Thoracic aorta (tissue), 2 donors: Measurements from ENCODE around the gene BCAS3. TPM values are rescaled to one million over a fixed set of nuclear protein-coding genes. Genes with fewer than 3 reads are reported as not detected.

Source experiments
- ATAC-seq: fragments of 150-250 bp; one replicate; pipeline ENCODE4 v1.8.0; 2017; ENCODE audit warnings: low read depth; ENCODE audit not compliant: insufficient number of reproducible peaks, low FRiP score
- DNase-seq: peaks from one replicate; pipeline ENCODE4 v3.0.0-alpha.2; 2020; ENCODE audit warnings: low spot score
- H3K27ac ChIP-seq, 2 donors: fragments of 200-600 bp; sonication (generic); 1 replicate in 1 of 2; 2 replicates in 1 of 2; pipeline ENCODE4 v1.5.1; 2016; ENCODE audit warnings: mild to moderate bottlenecking in 2 of 2, moderate library complexity in 2 of 2
- H3K27me3 ChIP-seq: fragments of 200-600 bp; sonication (generic); replicated peaks from 2 replicates; pipeline ENCODE4 v1.6.0; 2016; ENCODE audit warnings: mild to moderate bottlenecking; ENCODE audit not compliant: insufficient read depth
- H3K36me3 ChIP-seq: fragments of 200-600 bp; sonication (generic); one replicate; pipeline ENCODE4 v1.5.1; 2016
- H3K4me1 ChIP-seq, 2 donors: fragments of 200-600 bp; sonication (generic); 1 replicate in 1 of 2; 2 replicates in 1 of 2; pipeline versions ENCODE4 v1.5.1 to v1.6.0; 2016; ENCODE audit warnings: low read depth in 2 of 2, mild to moderate bottlenecking in 1 of 2; ENCODE audit not compliant: control insufficient read depth in 1 of 2
- H3K4me3 ChIP-seq: fragments of 200-600 bp; sonication (generic); 2 replicates; pipeline ENCODE4 v1.5.1; 2016; ENCODE audit warnings: mild to moderate bottlenecking
- H3K9me3 ChIP-seq: fragments of 200-600 bp; sonication (generic); 2 replicates; pipeline ENCODE4 v1.5.1; 2016
- total RNA-seq, 2 donors: library from RNA; depleted of rRNA; stranded (reverse); fragments of >200 nt; gene quantifications; one replicate each; pipeline versions ENCODE4 v1.1.0 to v1.2.3, GENCODE V29; 2016
- TF ChIP-seq, protein P1 (sequence below): fragments of 200-600 bp; sonication (generic); IDR thresholded peaks from one replicate; pipeline ENCODE4 v1.5.1; 2019; ENCODE audit warnings: antibody characterized with exemption

BCAS3 gene
- total RNA-seq, 2 donors from 2014 or later, result 35.1 to 69.3 TPM

GRCh38 chr17:60914078-60914477 lies 236.4 kb downstream of the BCAS3 start:
- Histone ChIP-seq H3K4me1 (no peaks in the 10 kb centered on the region), H3K4me3 (no peak overlapping the region), H3K27ac (no peak overlapping the region), H3K27me3 (no peaks in the 10 kb centered on the region), H3K36me3 (no peaks in the 10 kb centered on the region), H3K9me3 (peaks cover 9% of the 10 kb centered on the region)
- no peak for DNase-seq
- no peak for ATAC-seq
- TF ChIP-seq, protein P1, sequence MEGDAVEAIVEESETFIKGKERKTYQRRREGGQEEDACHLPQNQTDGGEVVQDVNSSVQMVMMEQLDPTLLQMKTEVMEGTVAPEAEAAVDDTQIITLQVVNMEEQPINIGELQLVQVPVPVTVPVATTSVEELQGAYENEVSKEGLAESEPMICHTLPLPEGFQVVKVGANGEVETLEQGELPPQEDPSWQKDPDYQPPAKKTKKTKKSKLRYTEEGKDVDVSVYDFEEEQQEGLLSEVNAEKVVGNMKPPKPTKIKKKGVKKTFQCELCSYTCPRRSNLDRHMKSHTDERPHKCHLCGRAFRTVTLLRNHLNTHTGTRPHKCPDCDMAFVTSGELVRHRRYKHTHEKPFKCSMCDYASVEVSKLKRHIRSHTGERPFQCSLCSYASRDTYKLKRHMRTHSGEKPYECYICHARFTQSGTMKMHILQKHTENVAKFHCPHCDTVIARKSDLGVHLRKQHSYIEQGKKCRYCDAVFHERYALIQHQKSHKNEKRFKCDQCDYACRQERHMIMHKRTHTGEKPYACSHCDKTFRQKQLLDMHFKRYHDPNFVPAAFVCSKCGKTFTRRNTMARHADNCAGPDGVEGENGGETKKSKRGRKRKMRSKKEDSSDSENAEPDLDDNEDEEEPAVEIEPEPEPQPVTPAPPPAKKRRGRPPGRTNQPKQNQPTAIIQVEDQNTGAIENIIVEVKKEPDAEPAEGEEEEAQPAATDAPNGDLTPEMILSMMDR, result no peak

- no peak for DNase-seq
- Histone ChIP-seq H3K27ac (no peak overlapping the region), H3K36me3 (no peaks in the 10 kb centered on the region), H3K4me1 (no peaks in the 10 kb centered on the region), H3K4me3 (no peak overlapping the region), H3K9me3 (peaks cover 9% of the 10 kb centered on the region), H3K27me3 (no peaks in the 10 kb centered on the region)
- no peak for ATAC-seq
- TF ChIP-seq, protein P1, result no peak
Measured at GRCh38 chr17:60916043-60916442, 238.4 kb downstream of the BCAS3 start.

GRCh38 chr17:60920107-60920506 lies 242.5 kb downstream of the BCAS3 start:
- no peaks in the 10 kb centered on the region for H3K36me3 ChIP-seq
- ATAC-seq (no peak), DNase-seq (no peak)
- TF ChIP-seq, protein P1, result no peak
- H3K27ac ChIP-seq, result no peak overlapping the region
- peaks cover 9% of the 10 kb centered on the region for H3K9me3 ChIP-seq
- no peaks in the 10 kb centered on the region for H3K27me3 ChIP-seq
- H3K4me3 ChIP-seq, result no peak overlapping the region
- no peaks in the 10 kb centered on the region for H3K4me1 ChIP-seq

GRCh38 chr17:60923000-60923399 lies 245.3 kb downstream of the BCAS3 start:
- Histone ChIP-seq H3K9me3 (no peaks in the 10 kb centered on the region), H3K4me1 (no peaks in the 10 kb centered on the region), H3K4me3 (no peak overlapping the region), H3K27me3 (no peaks in the 10 kb centered on the region), H3K36me3 (no peaks in the 10 kb centered on the region), H3K27ac (no peak overlapping the region)
- ATAC-seq, result no peak
- no peak for DNase-seq
- TF ChIP-seq, protein P1, result no peak

DNA sequence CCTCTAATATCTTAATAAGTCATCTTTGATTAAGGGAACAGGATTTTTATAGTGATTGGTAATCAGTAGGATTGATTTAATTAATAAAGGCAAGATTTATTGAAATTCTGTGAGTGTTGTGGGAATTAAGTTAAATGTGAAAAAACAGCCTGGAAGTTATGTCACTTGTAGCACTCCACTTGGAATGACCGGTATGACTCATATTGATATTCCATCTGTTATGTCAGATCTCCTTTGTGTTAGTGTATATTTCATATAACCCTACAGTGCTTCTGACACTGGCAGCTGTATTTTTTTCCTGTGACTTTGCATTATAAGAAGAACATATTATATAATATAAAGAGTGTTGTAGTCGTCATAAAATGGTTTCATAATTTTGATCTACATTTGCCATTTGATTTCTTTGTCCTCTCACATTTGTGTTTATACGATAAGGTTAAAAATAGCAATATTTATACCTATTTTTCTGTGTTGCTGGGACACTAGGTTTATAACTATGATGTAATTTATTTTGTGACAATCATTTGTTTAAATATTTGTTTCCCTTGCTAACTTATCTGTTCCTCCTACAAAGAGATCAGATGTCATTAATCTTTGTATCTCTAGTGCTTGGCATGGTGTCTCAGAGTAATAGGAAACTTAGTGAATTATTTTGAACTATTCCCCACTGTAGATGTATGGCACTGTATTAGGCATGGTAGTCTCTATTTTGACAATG lies 249.0 kb downstream of the BCAS3 start:
- DNase-seq, result no peak
- TF ChIP-seq, protein P1, result no peak
- Histone ChIP-seq H3K27me3 (no peaks in the 10 kb centered on the region), H3K4me3 (no peak overlapping the region), H3K27ac (no peak overlapping the region), H3K9me3 (no peaks in the 10 kb centered on the region), H3K4me1 (no peaks in the 10 kb centered on the region), H3K36me3 (no peaks in the 10 kb centered on the region)
- no peak for ATAC-seq
